Measurements from ENCODE around the gene NSD2. TPM values are rescaled to one million over a fixed set of nuclear protein-coding genes. Genes with fewer than 3 reads are reported as not detected.

NSD2 gene
- total and polyA plus RNA-seq, 9 of the 15 experiments (the other 6 are each of a cell fraction or from before 2014, with no cell fraction given): 6.4 to 126 (median 58.8) TPM

DNA sequence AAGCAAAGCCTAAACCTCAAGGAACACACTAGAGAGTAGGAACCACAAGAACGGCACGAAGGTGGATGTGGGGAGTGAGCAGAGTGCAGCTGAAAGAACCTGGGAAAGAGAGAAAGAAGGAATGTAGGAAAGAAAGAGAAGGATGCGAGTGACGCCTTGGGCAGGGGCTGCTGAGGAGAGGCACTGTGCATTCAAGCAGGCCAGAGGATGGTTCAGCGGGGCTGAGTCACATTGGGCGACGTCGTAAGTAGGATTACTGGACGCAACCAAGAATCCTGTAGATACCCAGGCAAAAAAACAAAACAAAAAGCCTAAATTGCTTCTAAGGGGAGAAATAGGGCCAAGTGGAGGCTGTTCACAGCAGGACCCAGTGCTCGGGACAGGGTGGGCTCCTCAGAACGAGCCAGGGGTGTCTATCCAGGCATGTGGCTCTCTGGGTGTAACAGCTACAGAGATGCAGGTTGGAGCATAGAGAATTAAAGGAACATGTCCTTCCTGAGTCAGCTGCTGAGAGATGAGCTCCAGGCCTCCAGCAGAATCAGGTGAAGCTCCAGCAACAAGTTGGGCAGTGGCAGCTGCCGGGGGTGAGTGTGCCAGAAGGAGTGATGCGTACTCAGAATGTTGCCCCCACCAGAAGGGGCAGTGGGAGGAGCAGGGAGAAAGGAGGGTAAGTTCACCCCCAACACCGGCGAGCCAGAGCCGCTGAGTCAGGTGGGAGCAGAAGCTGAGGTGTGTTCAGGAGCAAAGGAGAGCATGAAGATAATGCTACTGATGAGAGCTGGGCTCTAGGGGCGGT lies 98.9 kb downstream of the NSD2 start:
- H3K4me2 ChIP-seq (ENCODE audit: insufficient read depth, low read length): no peak overlapping the region
- WGBS (ENCODE audit: insufficient coverage, low coverage, missing lambda C conversion rate): 93% methylated on average over 17 of the region's 17 CpGs

DNA sequence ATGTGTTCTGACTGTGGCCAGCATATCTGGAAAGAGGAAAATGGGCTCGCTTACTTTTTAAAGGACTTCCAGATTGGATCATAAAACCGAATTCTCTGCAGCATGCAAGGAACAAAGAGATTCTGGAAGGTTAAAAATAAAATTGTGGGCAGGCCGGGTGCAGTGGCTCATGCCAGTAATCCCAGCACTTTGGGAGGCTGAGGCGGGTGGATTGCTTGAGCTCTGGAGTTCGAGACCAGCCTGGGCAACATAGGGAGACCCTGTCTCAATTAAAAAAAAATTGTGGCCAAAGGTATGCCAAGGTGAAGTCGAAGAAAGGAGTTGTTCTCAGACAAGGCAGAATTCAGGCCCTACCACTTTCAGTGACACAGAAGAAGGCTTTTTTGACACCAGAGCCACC lies 99.7 kb downstream of the NSD2 start:
- TF ChIP-seq, protein P1, sequence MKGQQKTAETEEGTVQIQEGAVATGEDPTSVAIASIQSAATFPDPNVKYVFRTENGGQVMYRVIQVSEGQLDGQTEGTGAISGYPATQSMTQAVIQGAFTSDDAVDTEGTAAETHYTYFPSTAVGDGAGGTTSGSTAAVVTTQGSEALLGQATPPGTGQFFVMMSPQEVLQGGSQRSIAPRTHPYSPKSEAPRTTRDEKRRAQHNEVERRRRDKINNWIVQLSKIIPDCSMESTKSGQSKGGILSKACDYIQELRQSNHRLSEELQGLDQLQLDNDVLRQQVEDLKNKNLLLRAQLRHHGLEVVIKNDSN (CRISPR knock-in tag; IDR thresholded peaks at IDR 0.05): no peak
- TF ChIP-seq C11orf30 (IDR thresholded peaks at IDR 0.05; ENCODE audit: low read depth) (no peak), SPI1 (IDR thresholded peaks at IDR 0.05; ENCODE audit: borderline replicate concordance, low read depth, low read length) (no peak), ZBTB17 (CRISPR knock-in tag; IDR thresholded peaks at IDR 0.05) (no peak), MTF1 (CRISPR knock-in tag; IDR thresholded peaks at IDR 0.05; ENCODE audit: borderline replicate concordance) (no peak), KDM5B (IDR thresholded peaks at IDR 0.05; ENCODE audit: insufficient replicate concordance, low read depth, low read length) (no peak), CBFB (CRISPR knock-in tag; IDR thresholded peaks at IDR 0.05) (no peak), ZNF695 (CRISPR knock-in tag; IDR thresholded peaks at IDR 0.05) (no peak), NR3C1 (CRISPR knock-in tag; IDR thresholded peaks at IDR 0.05) (no peak), CSDE1 (IDR thresholded peaks at IDR 0.05) (no peak), SREBF1 (IDR thresholded peaks at IDR 0.05; ENCODE audit: borderline replicate concordance, low read depth, low read length) (no peak)
- H3K27me3 ChIP-seq (ENCODE audit: control insufficient read depth in 2 of 2, insufficient read depth in 2 of 2, low read length in 2 of 2): no peaks in the 10 kb centered on the region
- H3K4me1 ChIP-seq (replicated peaks in 1 of 2; ENCODE audit: control insufficient read depth in 2 of 2, insufficient read depth in 2 of 2, low read length in 2 of 2): no peaks in the 10 kb centered on the region; a peak in 1 of 5 replicates
- intact Hi-C loops (cut with micrococcal nuclease) (no loop called here), in situ Hi-C loops (cut with MboI) (no loop called here)
- ChIA-PET POLR2A (interaction anchor here (0.9 to 2.1 kb wide), 2 partner anchors 8 to 13 kb away, joined by 4 to 11 read pairs; no protein-coding TSS in a partner anchor), CTCF (ENCODE audit: low intra/inter-chr PET ratio) (no interaction called here)
- ATAC-seq: no peak
- H3K4me3 ChIP-seq: no peak overlapping the region
- no peak overlapping the region for H3K27ac ChIP-seq (ENCODE audit: extremely low read depth, low read depth, low read length)
- WGBS (ENCODE audit: insufficient coverage, low coverage, missing lambda C conversion rate): 92% methylated on average over 6 of the region's 6 CpGs
- H3K36me3 ChIP-seq (ENCODE audit: control insufficient read depth, insufficient read depth, low read length): peaks cover 86% of the 10 kb centered on the region
- no peak overlapping the region for H3K9ac ChIP-seq (ENCODE audit: insufficient read depth in 1 of 2, low read depth in 2 of 2, low read length in 2 of 2)
- FAIRE-seq: no peak
- H3K9me1 ChIP-seq (ENCODE audit: control insufficient read depth, insufficient read depth, low read length): no peaks in the 10 kb centered on the region
- H4K20me1 ChIP-seq (replicated peaks; ENCODE audit: control insufficient read depth, insufficient read depth, low read length): no peaks in the 10 kb centered on the region; the same call in 1 of the 2 replicates
- H3K79me2 ChIP-seq (ENCODE audit: control insufficient read depth, insufficient read depth, low read length): 0 out of 3 replicates have a peak, but pooled peaks cover 2% of the 10 kb centered on the region
- no TSS peak for BruUV-seq (replicated peaks)
- no peak overlapping the region for H3K4me2 ChIP-seq (ENCODE audit: insufficient read depth, low read length)
- DNase-seq (ENCODE audit: extremely low read depth in 1 of 4, low spot score in 3 of 4): no peak
- H2AFZ ChIP-seq (ENCODE audit: low read depth, low read length): no peak overlapping the region
- no peaks in the 10 kb centered on the region for H3K9me3 ChIP-seq (replicated peaks; ENCODE audit: control insufficient read depth, insufficient read depth, low read depth, low read length)

More for the DNA sequence above, 98.9 kb downstream of the NSD2 start:
- peak overlapping the region in 1 of 2 experiments; percentile 48; a peak in 1 of 4 replicates for H3K9ac ChIP-seq (ENCODE audit: insufficient read depth in 1 of 2, low read depth in 2 of 2, low read length in 2 of 2)
- no peaks in the 10 kb centered on the region for H3K27me3 ChIP-seq (ENCODE audit: control insufficient read depth in 2 of 2, insufficient read depth in 2 of 2, low read length in 2 of 2)
- intact Hi-C loops (cut with micrococcal nuclease): no loop called here
- H2AFZ ChIP-seq (ENCODE audit: low read depth, low read length): no peak overlapping the region
- H3K9me3 ChIP-seq (replicated peaks; ENCODE audit: control insufficient read depth, insufficient read depth, low read depth, low read length): no peaks in the 10 kb centered on the region
- BruUV-seq (replicated peaks): no TSS peak
- ATAC-seq: no peak
- no peaks in the 10 kb centered on the region for H3K9me1 ChIP-seq (ENCODE audit: control insufficient read depth, insufficient read depth, low read length)
- no peak for DNase-seq (ENCODE audit: extremely low read depth in 1 of 4, low spot score in 3 of 4)
- H3K79me2 ChIP-seq (ENCODE audit: control insufficient read depth, insufficient read depth, low read length): peaks cover 8% of the 10 kb centered on the region; the same call in 1 of the 3 replicates
- no peaks in the 10 kb centered on the region; a peak in 1 of 5 replicates for H3K4me1 ChIP-seq (replicated peaks in 1 of 2; ENCODE audit: control insufficient read depth in 2 of 2, insufficient read depth in 2 of 2, low read length in 2 of 2)
- ChIA-PET CTCF (ENCODE audit: low intra/inter-chr PET ratio) (no interaction called here), POLR2A (interaction anchor here (0.7 to 2.1 kb wide), 4 partner anchors 9 to 581 kb away, joined by 3 to 11 read pairs (median 4); no protein-coding TSS in a partner anchor)
- H3K4me3 ChIP-seq: no peak overlapping the region
- FAIRE-seq: no peak
- H3K27ac ChIP-seq (ENCODE audit: extremely low read depth, low read depth, low read length): no peak overlapping the region
- in situ Hi-C loops (cut with MboI): no loop called here
- H3K36me3 ChIP-seq (ENCODE audit: control insufficient read depth, insufficient read depth, low read length): peaks cover 86% of the 10 kb centered on the region
- TF ChIP-seq RBM22 (IDR thresholded peaks at IDR 0.05; ENCODE audit: low read depth, low read length, poor library complexity, severe bottlenecking) (peak; percentile 47), MAFF (IDR thresholded peaks at IDR 0.05; ENCODE audit: low read length) (no peak), POLR2G (IDR thresholded peaks at IDR 0.05; ENCODE audit: low read depth, low read length) (peak; percentile 34; the same call in 1 of the 2 replicates)
- H4K20me1 ChIP-seq (replicated peaks; ENCODE audit: control insufficient read depth, insufficient read depth, low read length): no peaks in the 10 kb centered on the region; the same call in 1 of the 2 replicates

Data from K562 (cell line).